NT2/D1 (cell line): Measurements from ENCODE around the gene NRXN3.

Source experiments
- SUZ12 ChIP-seq: IDR thresholded peaks from 2 replicates; pipeline ENCODE4 v1.6.1; 2011; ENCODE audit not compliant: insufficient read length, insufficient read depth; ENCODE audit errors: extremely low read depth
- YY1 ChIP-seq: IDR thresholded peaks from 2 replicates; pipeline ENCODE4 v1.6.1; 2011; ENCODE audit not compliant: insufficient read length, insufficient read depth
- ZNF274 ChIP-seq: IDR thresholded peaks from 2 replicates; pipeline ENCODE4 v1.6.1; 2011; ENCODE audit warnings: mild to moderate bottlenecking, low read depth, low read length

DNA sequence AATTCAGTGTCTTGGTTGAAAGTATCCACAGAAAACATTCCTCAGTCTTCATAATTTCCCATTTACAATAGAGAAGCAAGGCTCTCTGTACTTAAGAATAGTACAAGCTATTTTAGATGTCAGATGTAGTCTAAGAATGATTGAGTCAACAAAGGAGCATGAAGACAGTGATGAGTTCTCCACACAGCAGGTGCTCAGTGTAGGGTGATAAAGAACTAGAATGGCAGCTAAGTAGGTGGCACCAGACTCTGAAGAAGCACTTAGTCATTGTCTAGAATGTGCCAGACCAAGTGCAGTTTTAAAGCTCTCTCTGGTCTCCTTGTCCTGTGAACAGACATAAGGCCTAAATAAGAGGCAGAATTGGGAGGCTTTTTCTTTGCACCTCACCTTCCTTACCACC is 504.6 kb downstream of the NRXN3 start:
- TF ChIP-seq ZNF274: no peak
- TF ChIP-seq SUZ12: no peak
- TF ChIP-seq YY1: no peak
